GM10266 (cell line): ENCODE measurements around the gene RPL10.

Source experiments
- DNase-seq: peaks from one replicate; pipeline ENCODE4 v3.0.0; 2012; ENCODE audit errors: extremely low spot score
- CTCF ChIP-seq: IDR thresholded peaks from 2 replicates; pipeline ENCODE4 v1.5.1; 2012; ENCODE audit warnings: mild to moderate bottlenecking, low read depth; ENCODE audit not compliant: control insufficient read depth, insufficient read depth; ENCODE audit errors: missing control alignments

Gene RPL10

GRCh38 chrX:154352012-154352401, 46.2 kb upstream of the RPL10 start:
- TF ChIP-seq CTCF, result no peak
- no peak for DNase-seq

- no peak for DNase-seq
- TF ChIP-seq CTCF, result no peak
Measured at GRCh38 chrX:154352466-154352865, 45.7 kb upstream of the RPL10 start.

- no peak for TF ChIP-seq CTCF
- no peak for DNase-seq
Measured at GRCh38 chrX:154353172-154353843, 44.9 kb upstream of the RPL10 start.

- DNase-seq, result no peak
- no peak for TF ChIP-seq CTCF
Measured at GRCh38 chrX:154354013-154354412, 44.2 kb upstream of the RPL10 start.

- TF ChIP-seq CTCF, result no peak
- no peak for DNase-seq
Measured at GRCh38 chrX:154354516-154354915, 43.7 kb upstream of the RPL10 start.

GRCh38 chrX:154355094-154355775, 42.9 kb upstream of the RPL10 start:
- no peak for TF ChIP-seq CTCF
- no peak for DNase-seq

GRCh38 chrX:154355776-154356140, 42.4 kb upstream of the RPL10 start:
- TF ChIP-seq CTCF, result no peak

More at GRCh38 chrX:154355776-154356140, 42.4 kb upstream of the RPL10 start:
- no peak for DNase-seq
